WTC11 (cell line): ENCODE measurements around the gene KIF13A.

Experiments
- CTCF ChIP-seq: fragments of 200-600 bp; IDR thresholded peaks from 2 replicates; pipeline ENCODE4 v1.8.0; 2022; ENCODE audit warnings: antibody characterized with exemption
- IRF1 ChIP-seq: sonication (generic); formaldehyde crosslinking; IDR thresholded peaks from 2 replicates; pipeline ENCODE4 v1.8.0; 2023; ENCODE audit warnings: missing genetic modification reagents
- MAX ChIP-seq: sonication (generic); formaldehyde crosslinking; IDR thresholded peaks from 2 replicates; pipeline ENCODE4 v1.8.0; 2022; ENCODE audit warnings: mild to moderate bottlenecking, missing genetic modification reagents

- TF ChIP-seq MAX (CRISPR knock-in tag) (no peak), CTCF (no peak), IRF1 (CRISPR knock-in tag) (no peak)
These were observed 116.3 kb downstream of the KIF13A start for GRCh38 chr6:17871189-17871519.
